ENCODE data around the gene AGBL4.

AGBL4 gene

GRCh38 chr1:48571303-48571987 lies 1452.3 kb downstream of the AGBL4 start:
- Mint-ChIP-seq H3K4me3 (no peak overlapping the region), H3K4me1 (peaks cover 10% of the 10 kb centered on the region), H3K9me3 (no peaks in the 10 kb centered on the region), H3K36me3 (ENCODE audit: low read depth) (no peaks in the 10 kb centered on the region), H3K27ac (peak overlapping the region in 1 of 3 experiments; percentile 4), H3K27me3 (ENCODE audit: low read depth) (peaks cover 25% of the 10 kb centered on the region)
- no peak for TF ChIP-seq CTCF (IDR thresholded peaks at IDR 0.05; ENCODE audit: unreplicated experiment in 3 of 3)

GRCh38 chr1:48570568-48570967 lies 1453.2 kb downstream of the AGBL4 start:
- no peak overlapping the region for H3K27ac Mint-ChIP-seq
- H3K36me3 Mint-ChIP-seq (ENCODE audit: low read depth) = no peaks in the 10 kb centered on the region
- TF ChIP-seq CTCF (IDR thresholded peaks at IDR 0.05; ENCODE audit: unreplicated experiment in 3 of 3) = no peak
- H3K27me3 Mint-ChIP-seq (ENCODE audit: low read depth) = peaks cover 22% of the 10 kb centered on the region
- peaks cover 7% of the 10 kb centered on the region for H3K4me1 Mint-ChIP-seq
- no peaks in the 10 kb centered on the region for H3K9me3 Mint-ChIP-seq
- no peak overlapping the region for H3K4me3 Mint-ChIP-seq

- Mint-ChIP-seq H3K4me3 (no peak overlapping the region), H3K27ac (no peak overlapping the region), H3K27me3 (ENCODE audit: low read depth) (peaks cover 24% of the 10 kb centered on the region), H3K9me3 (no peaks in the 10 kb centered on the region), H3K36me3 (ENCODE audit: low read depth) (no peaks in the 10 kb centered on the region), H3K4me1 (peaks cover 9% of the 10 kb centered on the region)
- TF ChIP-seq CTCF (IDR thresholded peaks at IDR 0.05; ENCODE audit: unreplicated experiment in 3 of 3) = no peak
Observed at GRCh38 chr1:48568501-48568900, 1455.3 kb downstream of the AGBL4 start.

GRCh38 chr1:48566492-48566891 lies 1457.3 kb downstream of the AGBL4 start:
- no peak overlapping the region for H3K27ac Mint-ChIP-seq
- H3K36me3 Mint-ChIP-seq (ENCODE audit: low read depth) = no peaks in the 10 kb centered on the region
- no peak for TF ChIP-seq CTCF (IDR thresholded peaks at IDR 0.05; ENCODE audit: unreplicated experiment in 3 of 3)
- peaks cover 9% of the 10 kb centered on the region for H3K4me1 Mint-ChIP-seq
- peaks cover 24% of the 10 kb centered on the region for H3K27me3 Mint-ChIP-seq (ENCODE audit: low read depth)
- no peaks in the 10 kb centered on the region for H3K9me3 Mint-ChIP-seq
- no peak overlapping the region for H3K4me3 Mint-ChIP-seq

- Mint-ChIP-seq H3K4me1 (peaks cover 9% of the 10 kb centered on the region), H3K27me3 (ENCODE audit: low read depth) (peaks cover 23% of the 10 kb centered on the region), H3K4me3 (no peak overlapping the region), H3K9me3 (no peaks in the 10 kb centered on the region), H3K27ac (no peak overlapping the region), H3K36me3 (ENCODE audit: low read depth) (no peaks in the 10 kb centered on the region)
- TF ChIP-seq CTCF (IDR thresholded peaks at IDR 0.05; ENCODE audit: unreplicated experiment in 3 of 3) = no peak
Observed at GRCh38 chr1:48563021-48563420, 1460.7 kb downstream of the AGBL4 start.

GRCh38 chr1:48561444-48561843 lies 1462.3 kb downstream of the AGBL4 start:
- Mint-ChIP-seq H3K9me3 (no peaks in the 10 kb centered on the region), H3K4me3 (no peak overlapping the region), H3K27me3 (ENCODE audit: low read depth) (peaks cover 27% of the 10 kb centered on the region), H3K27ac (no peak overlapping the region), H3K4me1 (peaks cover 11% of the 10 kb centered on the region), H3K36me3 (ENCODE audit: low read depth) (no peaks in the 10 kb centered on the region)
- no peak for TF ChIP-seq CTCF (IDR thresholded peaks at IDR 0.05; ENCODE audit: unreplicated experiment in 3 of 3)

Measured in nephron (organoid).